GM19452 (cell line): ENCODE results near the gene SOHLH1.

Experiments
- ATAC-seq: cut with Tn5 transposase; IDR thresholded peaks from one replicate; pipeline ENCODE4 v1.9.1; 2021; ENCODE audit not compliant: unreplicated experiment

Gene SOHLH1

GRCh38 chr9:135699440-135699839, at the start of gene SOHLH1:
TSS of gene SOHLH1 (minus strand) at chr9:135699481. CDS start at chr9:135699467, 14 bp downstream.
- ATAC-seq: no peak

DNA sequence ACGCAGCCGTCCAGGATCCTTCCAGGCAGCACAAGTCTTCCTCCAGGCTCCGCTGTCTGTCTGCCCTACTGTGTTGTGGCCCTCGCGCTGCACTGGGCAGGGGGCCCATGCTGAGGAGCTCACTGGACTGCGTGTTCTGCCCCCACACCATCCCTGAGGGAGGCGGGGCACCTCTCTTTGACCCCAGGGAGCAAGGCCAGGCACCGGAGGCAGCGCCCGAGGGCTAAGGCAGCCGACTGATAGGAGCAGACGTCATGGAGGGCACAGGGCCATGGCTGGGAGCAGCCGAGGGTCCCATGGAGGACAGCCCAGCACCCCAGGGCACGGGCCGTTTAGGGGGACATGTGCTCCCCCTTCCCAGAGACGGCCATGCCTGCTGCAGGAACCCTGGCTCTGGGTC, 49.4 kb upstream of the SOHLH1 start:
- ATAC-seq: no peak

- ATAC-seq: no peak
Observed at GRCh38 chr9:135747311-135747710, 48.0 kb upstream of the SOHLH1 start.

- ATAC-seq: no peak
Observed at GRCh38 chr9:135746565-135746964, 47.3 kb upstream of the SOHLH1 start.

GRCh38 chr9:135745686-135746324, 46.5 kb upstream of the SOHLH1 start:
- ATAC-seq: no peak

DNA sequence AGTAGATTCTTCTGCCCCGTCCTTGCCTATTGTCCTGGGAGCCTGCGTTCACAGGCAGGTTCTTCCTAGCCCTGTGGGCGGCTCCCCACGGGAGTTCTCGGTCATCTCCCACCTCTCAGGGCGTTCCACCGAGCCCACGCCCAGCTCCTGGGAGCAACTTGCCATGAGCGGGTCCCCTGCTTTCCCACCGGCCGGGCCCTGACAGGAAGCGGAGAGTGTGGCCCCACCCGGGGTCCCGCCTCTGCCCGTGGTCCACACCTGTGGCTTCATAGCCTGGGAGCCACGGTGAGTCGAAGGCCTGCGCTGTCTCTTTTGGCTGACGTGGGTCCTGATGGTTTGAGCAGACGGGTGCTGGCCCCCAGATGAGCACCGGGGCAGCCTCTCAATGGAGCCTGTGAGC, 45.9 kb upstream of the SOHLH1 start:
- ATAC-seq: no peak

DNA sequence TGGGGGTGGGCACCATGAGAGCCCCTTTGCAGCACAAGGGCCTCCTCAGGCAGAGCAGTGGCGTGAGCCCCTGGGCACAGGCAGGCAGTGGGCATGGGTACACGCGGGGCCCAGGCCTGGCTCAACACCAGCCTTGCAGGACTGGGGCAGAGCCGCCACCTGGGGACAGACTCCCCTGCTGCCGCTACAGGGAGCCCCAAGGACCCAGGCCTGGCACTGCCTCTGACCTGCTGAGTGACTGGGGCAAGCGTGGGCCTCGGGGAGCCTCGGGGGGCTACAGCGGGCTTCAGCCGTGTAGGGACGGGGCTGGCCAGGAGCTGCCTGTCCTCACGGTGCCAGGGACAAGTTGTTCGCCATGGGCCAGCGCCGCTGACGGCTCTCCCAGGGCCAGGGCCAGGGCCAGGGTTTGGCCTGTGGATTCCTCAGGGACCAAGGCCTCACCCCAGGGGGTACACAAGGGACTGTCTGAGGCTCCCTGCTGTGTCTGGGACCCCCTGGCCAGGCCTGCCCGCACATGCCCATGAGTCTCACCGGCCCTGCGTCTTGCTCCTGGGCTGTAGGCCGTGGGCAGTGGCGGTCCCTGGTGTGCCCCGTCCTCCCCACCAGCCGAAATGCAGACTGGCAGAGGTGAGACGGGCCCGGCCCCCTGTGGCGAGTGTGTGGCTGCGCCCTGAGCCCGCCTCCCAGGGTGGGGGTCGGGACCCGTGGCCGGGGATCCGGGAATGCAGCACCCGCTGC, 45.2 kb upstream of the SOHLH1 start:
- no peak for ATAC-seq

- ATAC-seq: no peak
Observed at GRCh38 chr9:135743546-135744332, 44.5 kb upstream of the SOHLH1 start.

- no peak for ATAC-seq
Observed at GRCh38 chr9:135743021-135743420, 43.7 kb upstream of the SOHLH1 start.

DNA sequence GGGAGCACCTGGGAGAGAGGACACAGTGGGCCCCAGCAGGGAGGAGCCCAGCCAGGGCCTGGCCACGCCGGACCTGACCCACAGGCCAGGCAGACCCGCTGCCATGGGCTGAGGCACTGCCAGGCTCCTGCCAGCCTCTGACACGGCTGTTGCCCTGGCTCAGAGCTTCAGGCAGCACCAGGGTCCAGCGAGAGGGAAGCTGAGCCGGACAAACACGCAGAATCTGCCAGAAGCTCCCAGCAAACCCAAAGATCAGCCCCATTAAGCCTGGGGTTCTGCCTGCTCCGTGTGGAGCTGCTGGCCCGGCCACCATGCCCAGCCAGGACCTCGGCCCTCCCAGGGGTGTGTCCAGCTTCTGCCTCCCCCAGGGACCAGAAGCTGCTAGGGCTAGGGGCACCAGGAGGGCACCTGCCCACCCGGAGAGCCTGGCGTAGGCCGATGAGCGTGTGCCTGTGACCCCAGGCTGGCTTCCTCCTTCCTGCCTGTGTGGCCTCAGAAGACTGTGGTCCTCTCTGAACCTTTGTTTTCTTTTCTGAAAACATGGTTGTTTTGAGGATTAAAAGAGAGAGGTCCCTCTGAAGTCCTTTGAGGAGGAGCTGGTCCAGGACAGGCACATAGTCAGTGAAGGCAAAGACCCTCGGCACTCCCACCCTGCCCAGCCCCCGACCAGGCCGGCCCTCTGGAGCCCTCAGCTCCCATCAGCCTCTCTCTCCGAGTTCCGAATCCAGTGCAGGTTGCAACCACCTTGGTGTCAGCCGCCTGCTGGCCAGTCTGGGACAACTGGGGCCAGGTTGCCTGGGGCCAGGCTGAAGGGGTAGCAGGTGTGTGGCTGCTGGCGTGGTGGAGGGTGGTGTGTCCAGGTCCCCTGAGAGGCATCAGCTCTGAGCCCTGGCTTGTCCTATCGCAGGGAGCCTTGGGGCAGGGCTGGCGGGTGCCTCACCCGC, 42.3 kb upstream of the SOHLH1 start:
- no peak for ATAC-seq

GRCh38 chr9:135739271-135740220, 40.3 kb upstream of the SOHLH1 start:
- ATAC-seq: no peak

DNA sequence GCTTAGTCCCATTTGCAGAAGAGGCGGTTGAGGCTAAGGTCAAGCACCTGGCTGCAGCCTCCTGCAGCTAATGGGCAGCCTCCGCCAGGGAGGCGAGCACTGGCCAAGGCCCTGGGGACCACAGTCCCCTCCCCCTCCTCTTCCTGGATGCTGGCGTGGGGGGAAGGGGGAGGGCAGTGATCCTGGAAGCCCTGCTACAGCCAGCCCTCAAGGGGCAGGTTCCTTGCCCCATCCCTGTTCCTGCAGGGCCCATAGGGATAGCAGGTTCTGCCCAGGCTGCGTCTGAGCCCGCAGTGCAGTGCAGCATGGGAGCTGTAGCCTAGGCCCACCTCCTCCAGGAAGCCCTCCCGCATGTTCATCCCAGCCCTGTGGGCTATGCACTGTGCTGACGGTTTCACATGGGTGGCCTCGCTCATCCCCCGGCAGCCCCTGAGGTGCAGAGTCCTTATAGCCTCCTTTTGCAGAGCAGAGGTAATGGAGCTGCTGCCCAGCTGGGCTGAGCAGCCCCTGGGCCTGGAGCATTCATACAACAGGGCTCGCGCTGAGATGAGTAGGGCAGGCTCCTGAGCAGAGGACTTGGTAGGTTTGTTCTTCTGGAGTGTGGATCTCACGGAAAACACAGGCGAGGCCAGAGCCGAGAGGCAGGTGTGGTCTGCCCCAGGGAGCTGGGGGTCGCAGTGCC, 38.7 kb upstream of the SOHLH1 start:
- no peak for ATAC-seq

- ATAC-seq: no peak
Observed at GRCh38 chr9:135736979-135737839, 37.9 kb upstream of the SOHLH1 start.

DNA sequence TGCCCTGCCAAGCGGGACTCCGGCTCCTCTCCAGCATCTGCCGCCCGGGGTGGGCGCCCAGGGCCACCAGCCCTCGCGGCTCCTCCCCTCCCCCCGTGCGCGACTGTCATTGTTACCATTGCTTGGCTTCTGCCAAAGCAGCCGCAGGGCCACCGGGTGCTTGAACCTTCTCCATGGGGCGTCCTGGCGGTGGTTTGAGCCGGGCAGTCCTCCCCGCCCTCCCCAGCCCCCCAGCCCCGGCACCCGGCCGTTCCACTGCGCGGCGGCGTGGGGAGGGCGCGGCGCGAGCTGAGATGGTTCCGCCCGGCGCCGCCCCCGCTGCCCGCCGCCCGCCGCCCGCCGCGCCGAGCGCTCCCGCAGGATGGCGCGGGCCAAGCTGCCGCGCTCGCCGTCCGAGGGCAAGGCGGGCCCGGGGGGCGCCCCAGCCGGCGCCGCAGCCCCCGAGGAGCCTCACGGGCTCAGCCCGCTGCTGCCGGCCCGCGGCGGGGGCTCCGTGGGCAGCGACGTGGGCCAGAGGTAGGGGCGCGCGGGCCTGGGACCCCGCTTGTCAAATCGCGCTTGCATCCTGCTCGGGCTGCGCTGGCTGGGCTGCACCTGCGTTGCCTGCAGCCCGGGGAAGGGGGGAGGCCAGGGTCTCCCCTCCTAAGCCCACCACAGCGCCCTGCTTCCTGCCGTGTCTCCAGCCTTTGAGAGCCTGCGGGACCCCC, 37.1 kb upstream of the SOHLH1 start:
- ATAC-seq: no peak

DNA sequence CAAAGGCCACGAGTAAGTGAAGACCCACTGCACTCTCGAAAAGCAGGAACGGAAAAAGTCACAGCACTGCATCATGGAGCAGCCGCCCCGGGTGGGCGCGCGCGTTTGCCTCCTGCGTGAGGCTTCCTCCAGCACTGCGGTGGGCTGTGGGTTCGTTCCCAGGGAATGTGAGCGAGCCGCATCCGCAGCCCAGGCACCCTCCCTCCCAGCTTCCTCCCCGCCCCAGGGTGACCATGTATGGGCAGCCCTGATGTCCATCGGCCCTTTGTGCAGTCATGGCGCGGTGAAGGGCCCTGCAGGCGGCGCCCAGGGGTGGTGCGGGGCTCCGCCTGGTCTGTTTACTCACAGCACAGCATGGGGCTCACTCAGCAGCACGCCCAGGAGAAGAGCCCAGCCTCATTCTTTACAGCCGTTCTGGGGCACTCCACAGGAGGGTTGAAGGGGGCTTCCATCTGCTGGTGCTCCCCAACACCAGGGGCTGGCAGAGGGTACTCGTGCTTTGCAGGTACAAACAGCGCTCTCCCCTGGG, 35.4 kb upstream of the SOHLH1 start:
- no peak for ATAC-seq

- ATAC-seq: no peak
Observed at GRCh38 chr9:135732569-135733257, 33.4 kb upstream of the SOHLH1 start.

GRCh38 chr9:135731454-135731853, 32.2 kb upstream of the SOHLH1 start:
- ATAC-seq: no peak
